Heart left ventricle (tissue), 16 donors: ENCODE data around the gene PLEKHM2. TPM values are rescaled to one million over a fixed set of nuclear protein-coding genes. Genes with fewer than 3 reads are reported as not detected.

Experiments used
- ATAC-seq, 4 donors: fragments of 200-7000 bp; cut with Tn5 transposase; one replicate each; pipeline ENCODE4 v1.9.1; 2020 to 2022; ENCODE audit warnings: moderate library complexity in 4 of 4, mild to moderate bottlenecking in 3 of 4, moderate number of reproducible peaks in 1 of 4
- DNase-seq, 5 donors: peaks; one replicate each; pipeline ENCODE4 v3.0.0-alpha.2; 2020
- H3K27ac ChIP-seq, 12 donors: fragments of 200-600 bp; sonication (generic) in 4 of 12; one replicate each; pipeline versions ENCODE4 v1.5.0 to v1.8.0; 2016 to 2022; ENCODE audit warnings: mild to moderate bottlenecking in 2 of 12
- H3K27me3 ChIP-seq, 9 donors: fragments of 200-600 bp; sonication (generic) in 2 of 9; one replicate each; pipeline versions ENCODE4 v1.5.1 to v1.8.0; 2016 to 2022; ENCODE audit warnings: mild to moderate bottlenecking in 3 of 9
- H3K36me3 ChIP-seq, 9 donors: fragments of 200-600 bp; sonication (generic) in 2 of 9; one replicate each; pipeline versions ENCODE4 v1.5.0 to v1.8.0; 2018 to 2022; ENCODE audit warnings: mild to moderate bottlenecking in 2 of 9
- H3K4me1 ChIP-seq, 12 donors: fragments of 200-600 bp; sonication (generic) in 4 of 12; one replicate each; pipeline versions ENCODE4 v1.5.0 to v1.8.0; 2016 to 2022; ENCODE audit warnings: mild to moderate bottlenecking in 3 of 12
- H3K4me3 ChIP-seq, 12 donors: fragments of 200-600 bp; sonication (generic) in 4 of 12; one replicate each; pipeline versions ENCODE4 v1.5.0 to v1.8.0; 2017 to 2022; ENCODE audit warnings: mild to moderate bottlenecking in 9 of 12, moderate library complexity in 4 of 12
- H3K9me3 ChIP-seq, 12 donors: fragments of 200-600 bp; sonication (generic) in 4 of 12; one replicate each; pipeline versions ENCODE4 v1.5.0 to v1.8.0; 2016 to 2022; ENCODE audit warnings: mild to moderate bottlenecking in 1 of 12
- POLR2A ChIP-seq, 2 donors: fragments of 450-650 bp; IDR thresholded peaks; one replicate each; pipeline ENCODE4 v1.6.1; 2017; ENCODE audit warnings: antibody characterized with exemption in 2 of 2, mild to moderate bottlenecking in 2 of 2, moderate library complexity in 2 of 2
- WGBS, 4 donors: extraction: QIAGEN DNeasy Blood & Tissue Kit in 2 of 4; methylation state at CpG; one replicate each; pipeline versions ENCODE4 v1.1.5 to v1.1.7; 2013 to 2018; 5-methylcytosine and 5-hydroxymethylcytosine counted together
- intact Hi-C, 10 donors: fragments of 100-400 bp; cut with DNase I; formaldehyde crosslinking; loops; one replicate each; pipeline versions ENCODE4 v1.11.1 to v1.14.2; 2022
- polyA plus RNA-seq, 2 donors: library from polyadenylated mRNA; stranded (reverse); fragments of 200-250 nt; gene quantifications; one replicate each; pipeline ENCODE4 v1.2.3, GENCODE V29; 2013
- total RNA-seq, 9 donors: library from RNA; depleted of rRNA in 2 of 9; stranded (reverse); fragments of >200 nt in 2 of 9; fragmentation: NEBNext Ultra II Directional in 3 of 9; extraction: Animal tissue kit (Norgen Biotek cat#: 25700) in 3 of 9; gene quantifications; one replicate each; pipeline versions ENCODE4 v1.1.0 to v1.2.4, GENCODE V29; 2016 to 2023
- TF ChIP-seq, protein P1 (sequence below), 12 donors: fragments of 200-600 bp; sonication (generic) in 4 of 12; IDR thresholded peaks; one replicate each; pipeline versions ENCODE4 v1.5.0 to v1.8.0; 2018 to 2022; ENCODE audit warnings: antibody characterized with exemption in 12 of 12, mild to moderate bottlenecking in 5 of 12
- donor health status: ischemic (EF 13 %, LVEDD 7.1; RV severe dilation, severe dysfunction).
- donor health status: healthy with polysubstance abuse.
- donor health status: DM: no; HTN: yes; CAD: no.
- donor health status: DM: no; HTN: no; CAD: no.
- donor health status: ischemic (EF 25% LVEDD 6.9; RV normal size, moderate dysfunction).
- donor health status: ischemic (EF 25% LVEDD 5.7; RV mildly dilated, moderate dysfunction).
- donor health status: healthy.
- donor health status: DM: yes; HTN: yes; CAD: no.
- donor health status: ischemic (EF 35%, LVEDD 5.7; RV mildly dilated, moderate dysfunction).
- donor health status: nonischemic (EF 11% LVEDD 7.7; RV severe dilation, severe dysfunction).
- donor health status: DM: yes; HTN: yes; CAD: no.
- donor health status: PGD.
- donor health status: ischemic (EF 29% LVEDD 5.4; RV normal size, mild dysfunction).
- donor health status: nonischemic (EF 23%, LVEDD 6.1; RV moderate dilation, normal function).

Gene PLEKHM2
- total and polyA plus RNA-seq, 11 donors: 69.9 to 150 (median 84.4) TPM

DNA sequence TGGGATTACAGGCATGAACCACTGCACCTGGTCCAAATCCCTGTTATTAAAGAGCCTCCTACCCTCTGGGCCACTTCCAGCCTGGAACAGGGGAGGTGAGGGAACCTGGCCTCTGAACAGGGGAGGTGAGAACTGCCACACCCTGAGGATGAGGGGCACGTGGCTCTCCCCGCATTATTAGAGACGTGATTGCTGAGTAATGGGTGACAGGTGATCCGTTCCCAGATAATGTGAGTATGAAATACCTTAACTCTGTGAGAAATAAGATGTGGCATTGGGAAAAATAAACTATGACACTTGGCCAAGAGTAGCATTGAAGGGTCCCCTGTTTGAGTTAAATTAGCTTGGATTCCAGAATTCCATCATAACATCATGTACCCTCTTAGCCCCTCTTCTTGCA is 38.3 kb downstream of the PLEKHM2 start:
- H3K4me1 ChIP-seq: peaks cover 0 to 43% (median 12%) of the 10 kb centered on the region in 12 donors
- no peaks in the 10 kb centered on the region for H3K27me3 ChIP-seq
- no peak for DNase-seq
- TF ChIP-seq, protein P1, sequence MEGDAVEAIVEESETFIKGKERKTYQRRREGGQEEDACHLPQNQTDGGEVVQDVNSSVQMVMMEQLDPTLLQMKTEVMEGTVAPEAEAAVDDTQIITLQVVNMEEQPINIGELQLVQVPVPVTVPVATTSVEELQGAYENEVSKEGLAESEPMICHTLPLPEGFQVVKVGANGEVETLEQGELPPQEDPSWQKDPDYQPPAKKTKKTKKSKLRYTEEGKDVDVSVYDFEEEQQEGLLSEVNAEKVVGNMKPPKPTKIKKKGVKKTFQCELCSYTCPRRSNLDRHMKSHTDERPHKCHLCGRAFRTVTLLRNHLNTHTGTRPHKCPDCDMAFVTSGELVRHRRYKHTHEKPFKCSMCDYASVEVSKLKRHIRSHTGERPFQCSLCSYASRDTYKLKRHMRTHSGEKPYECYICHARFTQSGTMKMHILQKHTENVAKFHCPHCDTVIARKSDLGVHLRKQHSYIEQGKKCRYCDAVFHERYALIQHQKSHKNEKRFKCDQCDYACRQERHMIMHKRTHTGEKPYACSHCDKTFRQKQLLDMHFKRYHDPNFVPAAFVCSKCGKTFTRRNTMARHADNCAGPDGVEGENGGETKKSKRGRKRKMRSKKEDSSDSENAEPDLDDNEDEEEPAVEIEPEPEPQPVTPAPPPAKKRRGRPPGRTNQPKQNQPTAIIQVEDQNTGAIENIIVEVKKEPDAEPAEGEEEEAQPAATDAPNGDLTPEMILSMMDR (IDR thresholded peaks at IDR 0.05): no peak
- no peak for TF ChIP-seq POLR2A (IDR thresholded peaks at IDR 0.05)
- H3K4me3 ChIP-seq: no peak overlapping the region
- 87 to 91% (median 89%) methylated on average over 4 of the region's 4 CpGs for WGBS, 4 donors
- no peak for ATAC-seq
- H3K36me3 ChIP-seq: peaks cover 0 to 100% (median 92%) of the 10 kb centered on the region in 9 donors
- intact Hi-C loops: no loop called here
- H3K27ac ChIP-seq: no peak overlapping the region
- no peaks in the 10 kb centered on the region for H3K9me3 ChIP-seq

DNA sequence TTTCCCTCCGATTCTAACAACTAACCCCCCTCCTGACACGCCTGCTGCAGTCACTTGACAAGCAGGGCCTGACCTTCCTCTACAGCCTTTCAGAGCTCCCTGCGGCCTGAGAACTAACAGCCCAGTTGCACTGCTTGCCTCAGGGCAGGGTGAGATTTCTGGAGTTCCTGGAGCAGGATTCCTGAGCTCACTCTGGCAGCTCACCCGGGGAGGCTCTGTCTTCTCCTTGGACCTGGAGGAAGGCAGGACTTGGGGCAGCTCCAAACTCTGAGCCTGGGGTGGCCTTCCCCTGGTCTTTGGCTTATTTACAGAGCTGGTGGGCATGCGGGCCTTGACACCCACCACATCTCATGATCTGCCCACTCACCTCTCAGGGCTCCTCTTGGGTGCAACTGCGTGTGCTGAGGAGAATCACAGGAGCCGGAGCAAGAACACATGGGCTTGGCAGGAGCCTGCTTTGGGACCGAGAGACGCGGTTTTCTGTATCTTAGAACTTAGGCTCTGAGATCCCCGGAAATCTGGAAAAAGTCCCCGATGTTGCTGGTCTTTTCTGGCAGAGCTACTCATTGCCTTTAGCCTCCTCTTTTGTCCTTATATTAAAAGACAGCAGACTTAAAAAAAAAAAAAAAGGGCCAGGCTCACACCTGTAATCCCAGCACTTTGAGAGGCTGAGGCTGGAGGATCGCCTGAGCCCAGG is 38.9 kb downstream of the PLEKHM2 start:
- WGBS, 4 donors: 78 to 90% (median 88%) methylated on average over 11 to 13 of the region's 13 CpGs
- TF ChIP-seq, protein P1 (IDR thresholded peaks at IDR 0.05): no peak
- TF ChIP-seq POLR2A (IDR thresholded peaks at IDR 0.05): no peak
- Histone ChIP-seq H3K4me1 (peaks cover 0 to 43% (median 8%) of the 10 kb centered on the region in 12 donors), H3K36me3 (peaks cover 0 to 100% (median 93%) of the 10 kb centered on the region in 9 donors), H3K27ac (no peak overlapping the region), H3K9me3 (no peaks in the 10 kb centered on the region), H3K4me3 (no peak overlapping the region), H3K27me3 (no peaks in the 10 kb centered on the region)
- DNase-seq (no peak), ATAC-seq (no peak)
- intact Hi-C loops: no loop called here

DNA sequence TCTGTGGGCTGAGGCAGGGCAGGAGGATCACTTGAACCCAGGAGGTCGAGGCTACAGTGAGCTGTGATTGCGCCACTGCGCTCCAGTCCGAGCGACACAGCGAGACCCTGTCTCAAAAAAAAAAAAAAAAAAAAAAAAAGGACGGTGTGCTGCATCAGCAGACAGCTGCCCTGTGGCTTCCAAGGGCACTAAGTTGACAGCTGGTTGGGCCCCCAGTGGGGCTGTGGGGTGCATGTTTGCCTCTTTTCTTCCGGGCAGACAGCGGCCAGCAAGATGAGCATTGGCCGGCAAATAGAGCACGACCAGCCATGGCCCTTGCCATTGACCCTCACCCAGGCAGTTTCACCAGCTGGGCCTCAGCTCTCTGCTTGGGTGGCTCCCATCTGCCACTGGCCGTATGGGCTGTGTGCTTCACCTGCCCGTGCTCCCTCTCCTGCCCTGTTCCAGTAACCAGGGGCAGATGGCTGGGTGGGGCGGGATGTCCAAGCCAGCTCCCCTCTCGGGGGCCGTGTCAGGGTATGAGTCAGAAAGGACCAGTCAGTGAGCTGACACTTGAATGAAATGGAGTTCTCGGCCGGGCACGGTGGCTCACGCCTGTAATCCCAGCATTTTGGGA is 39.6 kb downstream of the PLEKHM2 start:
- no peak overlapping the region for H3K4me3 ChIP-seq
- H3K36me3 ChIP-seq: peaks cover 0 to 100% (median 93%) of the 10 kb centered on the region in 9 donors
- no peak for ATAC-seq
- no peaks in the 10 kb centered on the region for H3K9me3 ChIP-seq
- no peak overlapping the region for H3K27ac ChIP-seq
- H3K4me1 ChIP-seq: peaks cover 0 to 40% (median 5%) of the 10 kb centered on the region in 12 donors
- no peaks in the 10 kb centered on the region for H3K27me3 ChIP-seq
- DNase-seq: no peak
- 89 to 94% (median 90%) methylated on average over 20 of the region's 20 CpGs for WGBS, 4 donors
- TF ChIP-seq POLR2A (IDR thresholded peaks at IDR 0.05): no peak
- TF ChIP-seq, protein P1 (IDR thresholded peaks at IDR 0.05): no peak
- intact Hi-C loops: no loop called here
